GM18867 (cell line): Measurements from ENCODE around the gene ZCCHC7.
"Not testable (repeated sequence)": the region's sequence is repeated elsewhere in the genome, so short reads cannot be mapped to it uniquely, and the experiment has no call there.

Experiments
- ATAC-seq: cut with Tn5 transposase; IDR thresholded peaks from one replicate; pipeline ENCODE4 v1.9.1; 2021; ENCODE audit warnings: mild to moderate bottlenecking, moderate library complexity; ENCODE audit not compliant: unreplicated experiment

Gene ZCCHC7

GRCh38 chr9:37203456-37203855 lies 83.1 kb downstream of the ZCCHC7 start:
- ATAC-seq: not testable (repeated sequence)

- no peak for ATAC-seq
These were observed 85.8 kb downstream of the ZCCHC7 start for GRCh38 chr9:37206121-37206620.

- peak; percentile 39 for ATAC-seq
These were observed 89.3 kb downstream of the ZCCHC7 start for GRCh38 chr9:37209431-37210386.

- ATAC-seq: no peak
These were observed 90.6 kb downstream of the ZCCHC7 start for GRCh38 chr9:37210737-37211523.

GRCh38 chr9:37212435-37212834 lies 92.1 kb downstream of the ZCCHC7 start:
- ATAC-seq: no peak

- ATAC-seq: no peak
These were observed 95.0 kb downstream of the ZCCHC7 start for GRCh38 chr9:37215381-37215780.

- ATAC-seq: no peak
These were observed 95.5 kb downstream of the ZCCHC7 start for GRCh38 chr9:37215830-37216229.

- no peak for ATAC-seq
These were observed 96.8 kb downstream of the ZCCHC7 start for GRCh38 chr9:37217161-37217560.

- no peak for ATAC-seq
These were observed 98.5 kb downstream of the ZCCHC7 start for GRCh38 chr9:37218800-37219425.

GRCh38 chr9:37220971-37221370 lies 100.6 kb downstream of the ZCCHC7 start:
- ATAC-seq: no peak

GRCh38 chr9:37221489-37222106 lies 101.2 kb downstream of the ZCCHC7 start:
- no peak for ATAC-seq

- no peak for ATAC-seq
These were observed 109.1 kb downstream of the ZCCHC7 start for GRCh38 chr9:37229455-37229854.

- ATAC-seq: no peak
These were observed 109.6 kb downstream of the ZCCHC7 start for GRCh38 chr9:37229882-37230482.

- no peak for ATAC-seq
These were observed 116.4 kb downstream of the ZCCHC7 start for GRCh38 chr9:37236822-37237221.

GRCh38 chr9:37238122-37238521 lies 117.7 kb downstream of the ZCCHC7 start:
- ATAC-seq: no peak

- ATAC-seq: no peak
These were observed 119.0 kb downstream of the ZCCHC7 start for GRCh38 chr9:37239224-37239859.

- no peak for ATAC-seq
These were observed 119.5 kb downstream of the ZCCHC7 start for GRCh38 chr9:37239921-37240320.

- no peak for ATAC-seq
These were observed 121.0 kb downstream of the ZCCHC7 start for GRCh38 chr9:37241340-37241739.

- ATAC-seq: no peak
These were observed 121.7 kb downstream of the ZCCHC7 start for GRCh38 chr9:37242089-37242488.
